ENCODE measurements around the gene PAN3. TPM values are rescaled to one million over a fixed set of nuclear protein-coding genes. Genes with fewer than 3 reads are reported as not detected.
A peak's percentile ranks its signal among the peaks of the same experiment; 100 is the strongest.

Gene PAN3
- total and polyA plus RNA-seq, 2 of the 8 experiments (the other 6 are each of a cell fraction or from before 2014, with no cell fraction given): 12.7 to 39.3 TPM

DNA sequence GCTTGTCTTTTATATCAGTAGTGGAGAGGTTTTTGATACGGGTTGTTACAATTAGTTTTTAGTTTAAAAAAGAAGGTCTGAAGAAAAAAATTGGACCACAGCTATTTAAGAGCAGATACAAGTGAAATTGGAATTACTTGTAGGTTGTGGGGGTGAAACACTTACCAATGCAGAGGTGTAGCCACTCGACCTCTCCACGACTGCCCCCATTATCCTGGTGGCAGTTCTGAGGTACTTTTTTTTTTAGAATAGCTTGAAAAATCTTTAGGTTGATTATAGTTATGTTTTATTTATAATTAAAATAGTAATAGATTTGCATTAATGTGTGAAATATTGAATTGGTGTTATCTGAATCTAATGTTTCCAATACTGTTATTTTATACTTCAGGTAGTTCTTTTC lies 60.7 kb downstream of the PAN3 start:
- no peak overlapping the region for H3K56ac ChIP-seq (replicated peaks; ENCODE audit: insufficient read length, low read depth, low read length)
- DNase-seq (ENCODE audit: low read depth in 1 of 2, low spot score in 2 of 2): no peak
- H3K4me1 ChIP-seq (replicated peaks in 1 of 4; ENCODE audit: control insufficient read depth in 3 of 4, insufficient read depth in 4 of 4, low read length in 3 of 4): no peaks in the 10 kb centered on the region
- H4K8ac ChIP-seq (ENCODE audit: extremely low read depth, insufficient read depth, low read length): no peak overlapping the region
- no peaks in the 10 kb centered on the region for H3K79me2 ChIP-seq (ENCODE audit: control insufficient read depth in 1 of 2, insufficient read depth in 2 of 2, low read length in 2 of 2)
- no peak for FAIRE-seq
- H3K23ac ChIP-seq (ENCODE audit: insufficient read length): no peak overlapping the region
- no peak overlapping the region for H2BK120ac ChIP-seq (replicated peaks; ENCODE audit: low read depth, low read length)
- no peak overlapping the region for H2BK5ac ChIP-seq (ENCODE audit: low read depth, low read length)
- H4K20me1 ChIP-seq (replicated peaks in 1 of 2; ENCODE audit: control insufficient read depth in 1 of 2, insufficient read depth in 2 of 2, low read length in 2 of 2): no peaks in the 10 kb centered on the region
- H2BK12ac ChIP-seq (ENCODE audit: low read depth, low read length): no peak overlapping the region
- H2BK15ac ChIP-seq (ENCODE audit: low read length): no peak overlapping the region
- peaks cover 0 to 12% (median 2%) of the 10 kb centered on the region in 4 experiments; a peak in 3 of 8 replicates for H3K36me3 ChIP-seq (ENCODE audit: control insufficient read depth in 2 of 4, insufficient read depth in 4 of 4, low read length in 3 of 4)
- H3K4me2 ChIP-seq (ENCODE audit: insufficient read depth in 1 of 2, low read depth in 2 of 2, low read length in 2 of 2): no peak overlapping the region
- no peaks in the 10 kb centered on the region for H3K27me3 ChIP-seq (replicated peaks in 1 of 4; ENCODE audit: control insufficient read depth in 3 of 4, extremely low read depth in 1 of 4, insufficient read depth in 3 of 4, low read length in 3 of 4)
- no peak overlapping the region for H2AFZ ChIP-seq (ENCODE audit: low read length)
- H3K4me3 ChIP-seq (ENCODE audit: extremely low read depth in 1 of 4, insufficient read depth in 2 of 4, low read depth in 3 of 4, low read length in 4 of 4): no peak overlapping the region
- no peak overlapping the region for H3K27ac ChIP-seq (ENCODE audit: low read depth, low read length)
- ChIA-PET POLR2A (ENCODE audit: partially characterized antibody) (interaction anchor here (2.3 kb wide), 1 partner anchor 56 kb away, joined by 5 read pairs; no protein-coding TSS in a partner anchor), CTCF (ENCODE audit: partially characterized antibody) (interaction anchor here (0.6 to 1.4 kb wide), 6 partner anchors 13 to 239 kb away, joined by 3 to 5 read pairs (median 3); no protein-coding TSS in a partner anchor)
- TF ChIP-seq CBX8 (IDR thresholded peaks at IDR 0.05; ENCODE audit: borderline replicate concordance, low read depth, low read length) (no peak), RAD21 (IDR thresholded peaks at IDR 0.05 in 1 of 2, conservative IDR thresholded peaks at IDR 0.05 in 1 of 2; ENCODE audit: low read depth in 2 of 2, low read length in 2 of 2) (peak; percentile 7 to 22; a peak in 2 of 4 replicates)
- TF ChIP-seq, protein P1, sequence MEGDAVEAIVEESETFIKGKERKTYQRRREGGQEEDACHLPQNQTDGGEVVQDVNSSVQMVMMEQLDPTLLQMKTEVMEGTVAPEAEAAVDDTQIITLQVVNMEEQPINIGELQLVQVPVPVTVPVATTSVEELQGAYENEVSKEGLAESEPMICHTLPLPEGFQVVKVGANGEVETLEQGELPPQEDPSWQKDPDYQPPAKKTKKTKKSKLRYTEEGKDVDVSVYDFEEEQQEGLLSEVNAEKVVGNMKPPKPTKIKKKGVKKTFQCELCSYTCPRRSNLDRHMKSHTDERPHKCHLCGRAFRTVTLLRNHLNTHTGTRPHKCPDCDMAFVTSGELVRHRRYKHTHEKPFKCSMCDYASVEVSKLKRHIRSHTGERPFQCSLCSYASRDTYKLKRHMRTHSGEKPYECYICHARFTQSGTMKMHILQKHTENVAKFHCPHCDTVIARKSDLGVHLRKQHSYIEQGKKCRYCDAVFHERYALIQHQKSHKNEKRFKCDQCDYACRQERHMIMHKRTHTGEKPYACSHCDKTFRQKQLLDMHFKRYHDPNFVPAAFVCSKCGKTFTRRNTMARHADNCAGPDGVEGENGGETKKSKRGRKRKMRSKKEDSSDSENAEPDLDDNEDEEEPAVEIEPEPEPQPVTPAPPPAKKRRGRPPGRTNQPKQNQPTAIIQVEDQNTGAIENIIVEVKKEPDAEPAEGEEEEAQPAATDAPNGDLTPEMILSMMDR (IDR thresholded peaks at IDR 0.05; ENCODE audit: control extremely low read depth in 1 of 3, insufficient read depth in 1 of 3, low read depth in 1 of 3, low read length in 3 of 3): peak in 2 of 3 experiments; percentile 8 to 14; a peak in 3 of 4 replicates
- no peak overlapping the region for H3K4ac ChIP-seq (replicated peaks; ENCODE audit: insufficient read length, low read depth, low read length)
- no peaks in the 10 kb centered on the region for H3K23me2 ChIP-seq (ENCODE audit: low read depth, low read length)
- no peaks in the 10 kb centered on the region for H3K9me3 ChIP-seq (ENCODE audit: insufficient read depth in 2 of 2, low read depth in 1 of 2, low read length in 1 of 2)
- H4K91ac ChIP-seq (replicated peaks; ENCODE audit: insufficient read length, low read length): no peak overlapping the region
- 84% methylated on average over 3 of the region's 3 CpGs; no CpG with 5 or more reads in 1 of the 2 experiments for WGBS, 2 experiments (ENCODE audit: extremely low coverage in 1 of 2, insufficient coverage in 1 of 2, insufficient read length in 1 of 2, insufficient replicate concordance in 2 of 2, low coverage in 1 of 2, low lambda C conversion rate in 2 of 2, missing lambda C conversion rate in 1 of 2)
- H3K9ac ChIP-seq (replicated peaks in 1 of 4; ENCODE audit: extremely low read depth in 1 of 4, low read depth in 3 of 4, low read length in 3 of 4): no peak overlapping the region
- no peaks in the 10 kb centered on the region for H3K79me1 ChIP-seq (ENCODE audit: low read depth, low read length)
- H2BK20ac ChIP-seq (ENCODE audit: low read length): no peak overlapping the region
- H4K5ac ChIP-seq (ENCODE audit: insufficient read length, low read depth, low read length): no peak overlapping the region
- H2AK5ac ChIP-seq (ENCODE audit: low read depth, low read length): no peak overlapping the region
- no peak overlapping the region for H3K18ac ChIP-seq (ENCODE audit: extremely low read depth, low read length)
- no peak overlapping the region for H3K14ac ChIP-seq (ENCODE audit: insufficient read length)
